Non-pigmented ciliary epithelial cell (primary cell): Measurements from ENCODE around the gene SOS1.
"Not testable (repeated sequence)": the region's sequence is repeated elsewhere in the genome, so short reads cannot be mapped to it uniquely, and the experiment has no call there.

Experiments used
- DNase-seq: peaks from one replicate; pipeline ENCODE4 v3.0.0-alpha.2; 2010; ENCODE audit warnings: low read depth

The SOS1 gene

DNA sequence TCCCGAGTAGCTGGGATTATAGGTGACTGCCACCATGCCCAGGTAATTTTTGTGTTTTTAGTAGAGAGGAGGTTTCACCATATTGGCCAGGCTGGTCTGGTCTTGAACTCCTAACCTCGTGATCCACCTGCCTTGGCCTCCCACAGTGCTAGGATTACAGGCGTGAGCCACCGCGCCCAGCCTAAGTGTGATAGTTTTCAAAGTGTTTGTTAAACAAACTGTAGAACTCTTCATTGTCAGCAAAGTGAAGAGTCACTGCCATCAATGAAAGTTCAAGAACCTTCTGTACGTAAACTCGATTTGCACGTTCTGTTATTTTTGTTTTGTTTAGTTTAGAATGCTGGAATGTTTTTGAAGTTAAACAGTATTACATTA lies 18.0 kb upstream of the SOS1 start:
- no peak for DNase-seq

DNA sequence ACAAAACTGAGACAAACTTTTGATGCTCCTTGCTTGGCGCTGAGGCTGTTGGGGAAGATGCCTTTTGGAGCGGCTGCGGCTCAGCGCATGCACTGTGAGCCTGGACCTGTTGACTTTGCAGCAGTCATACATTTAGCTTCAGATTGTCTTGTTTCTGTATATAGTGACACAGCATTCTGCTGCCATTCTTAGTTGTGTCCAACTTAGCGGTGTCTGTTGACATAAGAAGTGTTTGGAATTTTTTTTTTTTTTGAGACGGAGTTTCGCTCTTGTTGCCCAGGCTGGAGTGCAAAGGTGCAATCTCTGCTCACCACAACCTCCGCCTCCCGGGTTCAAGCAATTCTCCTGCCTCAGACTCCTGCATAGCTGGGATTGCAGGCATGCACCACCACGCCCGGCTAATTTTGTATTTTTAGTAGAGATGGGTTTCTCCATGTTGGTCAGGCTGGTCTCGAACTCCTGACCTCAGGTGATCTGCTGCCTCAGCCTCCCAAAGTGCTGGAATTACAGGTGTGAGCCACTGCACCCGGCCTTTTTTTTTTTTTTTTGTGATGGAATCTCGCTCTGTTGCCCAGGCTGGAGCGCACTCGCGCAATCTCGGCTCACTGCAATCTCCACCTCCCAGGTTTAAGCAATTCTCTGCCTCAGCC lies 17.5 kb upstream of the SOS1 start:
- DNase-seq = not testable (repeated sequence)

DNA sequence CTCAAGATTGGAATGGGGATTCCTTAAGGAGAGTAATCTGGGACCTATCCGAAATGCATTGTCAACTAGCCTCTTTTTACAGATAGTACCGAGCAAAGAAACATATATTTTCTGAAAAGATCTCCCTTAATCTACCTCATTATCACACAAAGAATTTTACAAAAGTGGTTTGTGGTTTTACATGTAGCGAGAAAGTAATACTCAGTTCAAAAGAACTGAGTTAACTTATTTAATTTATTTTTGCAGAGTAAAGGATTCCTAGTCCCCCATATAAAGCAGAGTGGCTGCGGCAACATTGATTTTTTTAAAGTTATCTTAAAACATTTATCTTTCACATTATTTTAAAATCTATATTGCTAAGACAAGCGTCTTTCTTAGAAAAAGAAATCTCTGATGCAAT lies 15.9 kb upstream of the SOS1 start:
- no peak for DNase-seq

DNA sequence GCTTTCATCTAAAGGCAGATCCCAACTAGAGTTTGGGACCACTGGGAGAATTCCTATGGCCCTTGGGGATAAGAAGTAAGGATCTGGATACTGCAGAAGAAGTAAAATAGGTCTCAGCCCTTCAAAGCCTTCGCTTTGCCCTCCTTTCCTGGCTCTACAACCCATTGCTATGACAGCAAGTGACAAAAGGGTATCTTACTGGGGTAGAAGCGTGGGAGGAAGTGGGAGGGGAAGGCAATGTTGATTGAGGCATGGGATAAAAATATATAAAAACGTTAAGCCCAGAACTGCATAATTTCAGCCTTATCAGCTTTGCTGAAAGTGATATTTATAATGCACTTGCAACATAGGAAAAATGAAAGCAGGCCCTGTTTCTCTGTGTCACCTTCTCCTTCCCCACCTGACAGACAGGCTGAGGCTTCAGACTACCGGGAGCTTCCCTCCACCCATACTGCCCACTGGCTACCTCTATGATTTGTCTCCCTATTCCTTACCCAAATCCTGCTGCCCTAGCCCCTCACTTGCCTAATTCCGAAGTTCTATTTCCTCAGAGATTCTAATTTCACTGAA lies 14.9 kb upstream of the SOS1 start:
- DNase-seq = no peak

DNA sequence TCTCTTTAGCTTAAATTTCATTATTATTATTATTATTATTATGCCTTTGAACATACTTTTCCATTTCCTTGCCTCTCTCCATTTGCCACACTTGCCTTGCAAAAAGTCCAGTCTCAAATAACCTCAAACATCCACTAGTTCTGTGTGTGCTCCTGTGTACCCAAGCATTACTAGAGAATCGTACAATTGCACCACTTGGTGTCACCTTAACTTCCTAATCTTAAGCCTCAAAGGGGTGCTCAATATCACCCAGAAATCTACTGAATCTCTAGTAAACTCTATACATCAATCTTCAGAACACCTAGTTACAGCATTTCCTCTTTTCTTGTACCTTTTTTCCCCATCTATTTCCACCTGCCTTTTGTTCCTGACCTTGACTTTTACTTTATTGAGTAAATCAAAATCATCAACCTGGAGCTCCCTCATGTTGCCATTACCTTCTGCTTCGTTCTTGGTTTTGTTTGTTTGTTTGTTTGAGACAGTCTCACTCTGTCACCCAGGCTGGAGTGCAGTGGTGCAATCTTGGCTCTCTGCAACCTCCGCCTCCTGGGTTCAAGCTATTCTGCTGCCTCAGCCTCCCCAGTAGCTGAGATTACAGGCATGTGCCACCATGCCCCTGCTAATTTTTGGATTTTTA lies 12.5 kb upstream of the SOS1 start:
- DNase-seq = no peak

DNA sequence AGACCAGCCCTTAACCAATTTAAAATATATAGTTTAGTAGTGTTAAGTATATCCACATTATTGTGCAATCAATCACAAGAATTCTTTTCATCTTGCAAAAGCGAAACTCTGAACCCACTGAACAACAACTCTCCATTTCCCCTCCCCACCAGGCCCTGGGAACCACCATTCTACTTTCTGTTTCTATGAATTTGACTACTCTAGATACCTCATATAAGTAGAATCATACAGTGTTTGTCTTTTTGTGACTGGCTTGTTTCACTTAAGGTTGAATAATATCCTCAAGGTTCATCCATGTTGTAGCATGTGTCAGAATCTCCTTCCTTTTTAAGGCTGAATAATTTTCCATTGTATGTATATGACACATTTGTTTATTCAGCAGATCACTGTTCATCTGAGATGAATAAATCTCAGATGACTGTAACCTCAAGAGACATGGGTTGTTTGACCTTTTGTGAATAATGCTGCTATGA lies 8.1 kb upstream of the SOS1 start:
- DNase-seq = no peak

DNA sequence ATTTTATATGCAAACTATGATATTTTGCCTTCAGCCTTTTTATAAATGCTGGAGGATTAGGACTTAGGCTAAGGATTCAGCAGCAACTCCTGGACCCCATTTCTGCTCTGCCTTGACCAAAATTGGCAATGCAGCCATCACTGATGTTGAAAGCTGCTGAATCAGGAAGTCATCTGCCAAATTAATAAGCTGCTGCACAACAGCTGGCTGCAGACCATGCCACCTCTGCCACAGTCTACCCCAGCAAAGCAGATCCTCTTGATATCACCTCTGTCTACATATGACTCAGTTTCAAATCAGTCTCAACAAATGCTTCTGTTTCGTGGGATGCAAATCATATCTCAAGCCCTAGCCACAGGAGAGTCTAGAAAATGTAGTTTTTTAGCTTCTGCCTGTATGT lies 7.1 kb upstream of the SOS1 start:
- no peak for DNase-seq

DNA sequence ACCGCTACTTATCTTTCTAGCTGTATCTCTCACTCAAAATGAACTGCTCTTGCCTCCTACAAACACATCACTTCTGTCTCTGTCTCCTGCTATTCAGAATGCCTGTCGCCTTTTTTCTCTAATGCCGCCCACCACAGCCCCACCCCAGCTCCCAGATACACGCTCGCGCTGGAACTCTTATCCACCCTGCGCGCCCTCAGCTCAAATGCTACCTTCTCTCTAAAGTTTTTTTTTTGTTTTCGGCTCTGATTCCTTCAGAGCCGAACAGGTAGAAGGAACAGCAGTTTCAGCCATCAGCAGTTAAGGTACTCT lies 3.9 kb upstream of the SOS1 start:
- DNase-seq = no peak

DNA sequence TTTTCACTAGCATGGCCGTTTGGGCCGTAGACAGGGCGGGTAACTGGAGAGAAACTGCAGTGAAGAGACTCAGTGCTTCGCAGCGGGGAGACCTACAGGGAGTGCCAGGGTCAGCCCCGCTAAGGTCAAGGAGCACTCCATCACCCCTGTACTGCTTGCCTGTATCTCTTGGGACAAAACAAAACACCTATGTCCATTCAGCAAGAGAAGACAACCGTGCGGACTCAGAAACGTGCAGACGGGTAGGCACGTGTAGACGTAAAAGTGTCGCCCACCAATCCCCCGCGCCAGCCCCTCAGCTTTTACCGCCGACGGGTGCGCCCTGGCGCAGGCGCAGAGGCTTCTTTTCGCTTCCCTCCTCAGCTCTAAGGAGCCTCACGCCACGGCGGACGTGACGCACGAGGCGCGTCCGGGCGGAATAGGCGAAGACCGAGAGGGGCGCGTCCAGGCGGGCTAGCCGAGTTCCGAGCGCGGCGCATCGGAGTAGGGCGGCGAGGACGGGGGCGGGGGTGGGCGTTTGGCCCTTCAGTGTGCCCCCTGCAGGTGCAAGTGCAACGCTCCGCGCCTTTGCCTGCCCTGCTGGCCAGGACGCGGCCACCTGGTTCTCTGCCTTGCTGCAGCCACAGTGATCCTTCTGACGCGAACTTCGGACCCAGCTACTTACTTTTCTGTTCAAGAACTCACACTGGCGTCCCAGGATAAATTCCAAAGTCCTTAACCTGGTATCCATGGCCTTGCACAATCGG lies 3.3 kb upstream of the SOS1 start:
- peak; percentile 69 for DNase-seq

DNA sequence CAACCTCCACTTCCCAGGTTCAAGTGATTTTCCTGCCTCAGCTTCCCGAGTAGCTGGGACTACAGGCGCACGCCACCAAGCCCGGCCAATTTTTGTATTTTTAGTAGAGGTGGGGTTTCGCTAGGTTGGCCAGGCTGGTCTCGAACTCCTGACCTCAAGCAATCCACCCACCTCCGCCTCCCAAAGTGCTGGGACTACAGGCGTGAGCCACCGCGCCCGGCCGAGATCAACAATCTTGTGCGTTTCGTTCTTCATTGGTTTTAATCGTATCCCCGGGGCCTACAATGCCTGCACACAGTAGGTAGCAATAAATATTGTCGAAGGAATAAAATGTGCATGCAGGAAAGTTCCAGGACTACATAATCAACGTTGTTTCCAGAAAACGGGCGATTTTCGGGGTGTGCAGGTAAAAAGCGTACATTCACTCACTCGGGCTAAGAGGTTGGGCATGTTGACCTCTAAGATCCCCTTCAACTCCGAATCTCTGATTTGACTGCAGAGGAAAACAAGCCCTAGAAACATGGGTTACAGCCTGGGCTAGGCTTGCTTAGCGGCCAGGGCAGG lies 2.7 kb upstream of the SOS1 start:
- no peak for DNase-seq

DNA sequence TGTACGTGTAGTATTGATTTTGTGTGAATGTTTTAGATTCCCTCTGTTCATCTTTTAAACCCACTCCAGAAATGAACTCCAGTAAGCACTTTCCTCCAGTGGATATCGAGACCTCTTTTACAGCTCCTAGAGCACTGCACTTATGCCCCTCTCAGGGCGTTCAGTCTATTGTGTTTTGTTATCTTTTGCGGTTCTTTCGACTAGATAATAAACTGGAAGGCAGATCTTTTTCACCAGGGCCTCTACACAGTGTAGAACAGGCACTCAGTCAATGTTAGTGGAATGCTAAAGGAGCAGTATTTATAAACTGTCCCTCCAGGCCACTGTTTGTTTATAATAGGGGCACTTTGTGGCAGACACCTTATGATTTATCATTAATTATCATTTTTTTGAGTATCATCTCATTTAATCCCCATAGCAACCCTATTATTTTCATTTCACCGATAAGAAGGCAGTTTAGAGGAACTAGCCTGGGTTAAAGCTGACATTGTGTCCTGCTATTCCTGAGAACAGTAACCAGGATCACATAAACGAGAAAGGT lies 742 bp upstream of the SOS1 start:
- no peak for DNase-seq

DNA sequence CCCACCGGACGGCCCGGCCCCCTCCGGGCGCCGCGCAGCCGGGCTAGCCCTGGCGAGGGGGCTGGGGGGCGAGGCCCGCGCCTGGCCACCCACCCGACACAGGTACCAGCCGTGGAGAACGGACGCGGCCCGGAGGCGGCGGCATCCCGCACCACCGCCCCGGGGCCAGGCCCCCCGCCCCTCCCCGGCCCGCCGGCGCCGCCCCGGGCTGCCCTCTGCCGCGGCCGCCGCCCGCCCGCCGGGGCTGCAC lies 405 bp downstream of the SOS1 start:
- no peak for DNase-seq

DNA sequence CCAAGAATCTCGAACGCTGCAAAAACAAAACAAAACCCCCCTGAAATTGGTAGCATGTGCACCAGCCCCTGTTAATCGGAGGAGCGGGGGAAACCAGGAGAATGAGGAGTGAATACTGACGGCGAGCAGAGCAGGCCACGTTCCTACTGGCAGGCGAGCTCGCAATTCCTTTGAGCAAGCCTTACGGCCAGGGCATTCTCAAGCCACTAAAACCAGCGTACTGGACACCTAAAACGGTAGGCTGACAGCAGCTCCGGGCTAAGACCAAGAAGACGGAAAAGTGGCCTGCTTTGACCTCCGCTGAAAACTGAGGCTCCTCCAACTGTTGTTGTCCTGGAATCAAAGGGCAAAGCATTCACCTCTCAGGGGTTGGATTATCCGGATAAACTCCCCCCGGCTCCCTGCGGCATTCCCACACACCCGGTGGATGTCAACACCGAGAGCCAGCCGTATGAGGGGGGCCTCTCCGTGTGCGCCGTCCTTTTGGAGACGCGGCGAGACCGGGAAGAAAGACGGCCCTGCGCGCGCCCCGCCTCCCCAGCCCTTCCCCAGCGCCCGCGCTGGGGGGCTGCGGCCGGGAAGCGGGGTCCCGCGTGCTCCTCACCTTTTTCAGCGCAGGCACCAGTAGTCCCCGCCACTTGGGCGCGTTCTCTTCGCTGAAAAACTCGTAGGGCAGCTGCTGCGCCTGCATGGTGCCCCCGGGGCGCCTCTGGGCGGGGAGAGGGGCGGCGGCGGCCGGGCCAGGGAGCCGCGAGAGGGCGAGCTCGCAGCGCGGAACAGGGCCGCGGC lies 925 bp downstream of the SOS1 start:
- no peak for DNase-seq

DNA sequence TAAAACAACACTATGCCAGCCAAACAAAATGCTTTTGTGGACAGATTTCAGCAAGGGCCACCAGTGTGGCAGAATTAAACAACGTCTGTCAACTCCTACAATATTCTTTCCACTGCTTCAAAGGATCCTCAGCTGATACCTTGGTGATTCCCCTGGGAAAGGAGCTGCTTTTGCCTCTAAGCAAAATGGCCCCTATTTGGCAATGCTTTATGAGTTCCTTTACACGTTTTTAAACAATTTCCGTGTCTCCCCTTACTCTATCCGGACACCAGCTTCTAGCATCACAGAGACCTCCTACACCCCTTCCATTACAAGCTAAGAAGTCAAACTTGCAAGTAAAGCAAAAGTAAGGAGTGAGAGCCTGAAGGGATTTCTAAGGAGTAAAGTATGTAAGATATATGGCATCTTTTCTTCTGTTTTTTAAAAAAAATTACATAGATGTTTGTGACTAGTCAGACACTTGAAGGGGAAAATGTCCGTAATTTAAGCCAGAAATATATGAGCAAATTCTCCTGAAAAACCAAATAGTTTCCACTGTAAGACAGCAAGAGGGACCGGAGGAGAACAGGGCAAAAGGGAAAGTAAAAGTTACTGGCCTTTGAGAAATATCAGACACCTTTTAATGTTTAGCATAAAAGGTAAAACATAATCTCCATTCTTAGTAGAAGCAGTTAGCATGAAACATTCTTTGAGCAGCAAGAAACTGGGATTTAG lies 1.9 kb downstream of the SOS1 start:
- DNase-seq = no peak

DNA sequence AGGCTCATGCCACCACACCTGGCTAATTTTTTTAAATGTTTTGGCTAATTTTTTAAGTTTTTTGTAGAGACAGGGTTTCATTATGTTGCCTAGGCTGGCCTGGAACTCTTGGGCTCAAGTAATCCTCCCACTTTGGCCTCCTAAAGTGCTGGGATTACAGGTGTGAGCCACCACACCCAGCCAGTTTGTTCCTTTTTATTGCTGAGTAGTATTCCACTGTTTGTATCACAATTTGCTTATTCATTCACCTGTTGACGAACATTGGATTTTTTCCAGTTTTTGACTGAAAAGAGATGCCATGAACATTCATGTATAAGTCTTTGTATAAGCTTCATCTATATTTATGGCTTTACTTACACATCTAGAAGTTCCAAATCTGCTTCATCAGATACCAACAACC lies 5.3 kb downstream of the SOS1 start:
- no peak for DNase-seq

DNA sequence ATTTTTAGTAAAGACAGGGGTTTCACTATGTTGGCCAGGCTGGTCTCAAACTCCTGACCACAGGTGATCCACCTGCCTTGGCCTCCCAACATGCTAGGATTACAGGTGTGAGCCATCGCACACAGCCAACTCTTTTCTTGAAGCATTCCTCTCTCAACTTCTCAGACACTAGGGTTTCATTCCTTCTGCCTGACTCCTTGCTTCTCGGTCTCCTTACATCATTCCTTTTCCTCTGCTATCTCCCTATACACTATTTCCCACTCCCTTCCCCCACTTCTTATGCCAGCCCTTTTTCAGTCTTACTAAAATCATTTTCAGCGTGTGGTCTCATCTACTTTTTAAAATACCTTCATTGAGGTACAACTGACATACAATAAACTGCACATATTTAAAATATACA lies 6.1 kb downstream of the SOS1 start:
- no peak for DNase-seq

DNA sequence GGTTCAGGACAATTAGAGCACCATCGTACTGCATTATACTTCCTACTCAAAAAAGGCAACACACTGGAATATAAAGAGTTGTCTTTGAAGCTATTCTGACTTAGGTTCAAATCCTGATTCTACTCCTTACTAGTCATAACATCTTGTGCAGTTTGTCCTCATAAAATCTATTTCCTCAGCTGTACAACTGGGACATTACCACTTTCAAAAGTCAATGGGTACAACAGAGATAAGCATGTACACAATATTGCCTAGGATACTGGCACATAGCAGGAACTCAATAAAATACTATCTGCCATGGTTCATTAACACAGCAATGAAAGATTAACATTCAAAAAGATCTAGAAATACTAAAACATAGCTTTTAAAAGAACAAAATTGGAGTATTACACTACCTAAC lies 11.3 kb downstream of the SOS1 start:
- no peak for DNase-seq

DNA sequence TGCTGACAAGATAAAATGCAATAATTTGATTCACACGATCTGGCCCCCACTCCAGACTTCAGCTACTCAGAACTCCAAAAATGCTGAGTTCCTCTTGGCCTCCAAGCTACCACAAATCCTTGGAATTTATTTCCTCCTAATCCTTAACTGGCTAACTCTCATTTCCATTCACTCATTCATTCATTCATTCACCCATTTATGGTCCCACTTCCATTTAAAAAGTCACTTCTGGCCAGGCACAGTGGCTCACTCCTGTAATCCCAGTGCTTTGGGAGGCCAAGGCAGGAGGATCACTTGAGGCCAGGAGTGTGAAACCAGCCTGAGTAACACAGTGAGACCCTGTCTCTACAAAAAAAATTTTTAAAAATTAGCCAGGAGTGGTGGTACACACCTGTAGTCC lies 12.5 kb downstream of the SOS1 start:
- DNase-seq = no peak

DNA sequence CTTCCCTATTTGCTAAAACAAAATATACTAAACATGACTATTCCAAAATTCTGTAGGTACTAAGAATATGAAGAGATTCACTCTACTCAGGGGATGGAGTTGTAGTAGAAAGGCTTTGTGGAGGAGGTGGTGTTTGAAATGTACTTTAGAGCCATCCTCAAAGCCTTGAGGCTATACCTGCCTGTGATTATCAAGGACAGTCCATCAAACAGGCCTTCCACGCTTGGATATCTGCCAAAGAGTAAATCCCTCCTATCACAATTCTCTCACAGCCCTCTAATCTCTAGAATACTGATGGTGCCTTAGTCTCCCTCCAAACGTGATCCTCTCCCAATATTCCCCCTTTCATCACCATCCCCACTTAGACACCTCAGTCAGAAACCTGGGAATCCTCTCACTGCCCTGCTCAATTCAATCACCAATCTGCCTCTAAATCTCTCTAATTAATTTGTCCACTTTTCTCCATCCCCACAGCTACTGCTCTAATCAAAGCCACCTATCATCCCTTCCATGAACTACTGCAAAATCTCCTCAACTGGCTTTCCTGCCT lies 13.1 kb downstream of the SOS1 start:
- DNase-seq = no peak

DNA sequence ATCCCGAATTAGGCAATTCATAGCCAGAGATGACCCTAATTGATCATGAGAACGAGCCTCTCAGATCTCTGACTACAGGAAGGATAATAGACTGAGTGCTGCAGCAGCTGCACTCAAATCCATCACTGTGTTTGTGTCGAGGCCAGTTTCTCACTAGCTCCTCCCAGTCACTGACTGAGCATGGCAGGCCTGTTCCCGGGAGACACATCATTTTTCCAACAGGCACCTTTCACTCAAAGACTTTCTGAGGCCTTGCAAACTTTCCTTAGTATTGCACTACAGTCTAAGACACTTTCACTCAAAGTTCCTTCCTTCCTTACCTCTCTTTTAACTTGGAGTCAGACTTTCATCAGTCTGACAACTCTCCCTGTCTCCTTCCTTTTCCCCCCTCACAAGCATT lies 13.7 kb downstream of the SOS1 start:
- no peak for DNase-seq
